PC-3 (cell line): ENCODE measurements around the gene WDR91. TPM values are rescaled to one million over a fixed set of nuclear protein-coding genes. Genes with fewer than 3 reads are reported as not detected.

Experiments
- ATAC-seq: fragments of 200-7000 bp; cut with Tn5 transposase; 2 replicates; pipeline ENCODE4 v1.9.1; 2020; ENCODE audit warnings: mild to moderate bottlenecking, moderate library complexity
- BruUV-seq: library from RNA; stranded (reverse); fragments of 400-500 nt; replicated peaks from 2 replicates; lab custom pipeline; 2021; lab: Mats Ljungman, UMichigan
- CTCF ChIA-PET: fragments of 300-600 bp; sonication (Branson Sonifier 250); formaldehyde crosslinking; loops from one replicate; lab custom pipeline; 2022; ENCODE audit warnings: antibody characterized with exemption; lab: Charles Lee
- POLR2A ChIA-PET: fragments of 300-600 bp; sonication (Branson Sonifier 250); formaldehyde crosslinking; loops from one replicate; lab custom pipeline; 2022; ENCODE audit warnings: antibody characterized with exemption; ENCODE audit not compliant: unreplicated experiment; lab: Charles Lee
- DNase-seq: peaks from one replicate; pipeline ENCODE4 v3.0.0-alpha.2; 2015
- H2AFZ ChIP-seq: fragments of 300-600 bp; sonication (generic); 2 replicates; pipeline ENCODE4 v1.6.0; 2016; ENCODE audit warnings: antibody characterized with exemption, low read length
- H3F3A ChIP-seq: fragments of 300-600 bp; sonication (generic); one replicate; pipeline ENCODE4 v1.6.0; 2017; ENCODE audit warnings: antibody characterized with exemption, low read length, control low read depth, mild to moderate bottlenecking; ENCODE audit not compliant: unreplicated experiment
- H3K27ac ChIP-seq: fragments of 300-600 bp; sonication (generic); 2 replicates; pipeline ENCODE4 v1.5.1; 2016; ENCODE audit warnings: mild to moderate bottlenecking, low read length
- H3K27me3 ChIP-seq: fragments of 300-600 bp; sonication (generic); 2 replicates; pipeline ENCODE4 v1.6.1; 2016; ENCODE audit warnings: low read length, mixed read lengths
- H3K36me3 ChIP-seq: fragments of 300-600 bp; sonication (generic); 2 replicates; pipeline ENCODE4 v1.6.1; 2016; ENCODE audit warnings: low read depth, mixed run types, low read length, mixed read lengths
- H3K4me1 ChIP-seq: fragments of 300-600 bp; sonication (generic); 2 replicates; pipeline ENCODE4 v1.5.1; 2016; ENCODE audit warnings: low read length; ENCODE audit not compliant: insufficient read depth
- H3K4me2 ChIP-seq: fragments of 300-600 bp; sonication (generic); 2 replicates; pipeline ENCODE4 v1.6.0; 2016; ENCODE audit warnings: low read length
- H3K4me3 ChIP-seq: fragments of 300-600 bp; sonication (generic); 2 replicates; pipeline ENCODE4 v1.5.1; 2016; ENCODE audit warnings: mild to moderate bottlenecking, low read length, mixed read lengths
- H3K79me2 ChIP-seq: fragments of 300-600 bp; sonication (generic); 2 replicates; pipeline ENCODE4 v1.6.1; 2017; ENCODE audit warnings: low read length, mixed read lengths
- H3K9ac ChIP-seq: fragments of 300-600 bp; sonication (generic); 2 replicates; pipeline ENCODE4 v1.6.0; 2016; ENCODE audit warnings: mild to moderate bottlenecking, low read length
- H3K9me2 ChIP-seq: fragments of 300-600 bp; sonication (generic); replicated peaks from 2 replicates; pipeline ENCODE4 v1.6.1; 2016; ENCODE audit warnings: mixed run types, low read length, mixed read lengths
- H3K9me3 ChIP-seq: fragments of 300-600 bp; sonication (generic); 2 replicates; pipeline ENCODE4 v1.6.1; 2016; ENCODE audit warnings: low read length, mixed read lengths
- H4K20me1 ChIP-seq: fragments of 300-600 bp; sonication (generic); 2 replicates; pipeline ENCODE4 v1.6.1; 2016; ENCODE audit warnings: low read length, mixed read lengths
- EZH2phosphoT487 ChIP-seq: fragments of 300-600 bp; sonication (generic); IDR thresholded peaks from 2 replicates; pipeline ENCODE4 v1.6.1; 2018; ENCODE audit warnings: mild to moderate bottlenecking, antibody characterized with exemption, low read length, borderline replicate concordance
- intact Hi-C: fragments of 100-400 bp; cut with micrococcal nuclease; formaldehyde crosslinking; loops from 2 replicates; pipeline ENCODE4 v1.9.0; 2023
- microRNA-seq: library from miRNA; unstranded; fragments of <30 nt; microRNA quantifications from one replicate; pipeline ENCODE4 v1.1.0, GENCODE V29; 2020; ENCODE audit not compliant: unreplicated experiment
- total RNA-seq: library from RNA; depleted of rRNA; stranded (reverse); fragments of >200 nt; gene quantifications from 2 replicates; pipeline ENCODE4 v1.2.3, GENCODE V29; 2014; rRNA removed

The WDR91 gene
- total RNA-seq, 1 experiment from 2014 or later: 12.3 TPM

DNA sequence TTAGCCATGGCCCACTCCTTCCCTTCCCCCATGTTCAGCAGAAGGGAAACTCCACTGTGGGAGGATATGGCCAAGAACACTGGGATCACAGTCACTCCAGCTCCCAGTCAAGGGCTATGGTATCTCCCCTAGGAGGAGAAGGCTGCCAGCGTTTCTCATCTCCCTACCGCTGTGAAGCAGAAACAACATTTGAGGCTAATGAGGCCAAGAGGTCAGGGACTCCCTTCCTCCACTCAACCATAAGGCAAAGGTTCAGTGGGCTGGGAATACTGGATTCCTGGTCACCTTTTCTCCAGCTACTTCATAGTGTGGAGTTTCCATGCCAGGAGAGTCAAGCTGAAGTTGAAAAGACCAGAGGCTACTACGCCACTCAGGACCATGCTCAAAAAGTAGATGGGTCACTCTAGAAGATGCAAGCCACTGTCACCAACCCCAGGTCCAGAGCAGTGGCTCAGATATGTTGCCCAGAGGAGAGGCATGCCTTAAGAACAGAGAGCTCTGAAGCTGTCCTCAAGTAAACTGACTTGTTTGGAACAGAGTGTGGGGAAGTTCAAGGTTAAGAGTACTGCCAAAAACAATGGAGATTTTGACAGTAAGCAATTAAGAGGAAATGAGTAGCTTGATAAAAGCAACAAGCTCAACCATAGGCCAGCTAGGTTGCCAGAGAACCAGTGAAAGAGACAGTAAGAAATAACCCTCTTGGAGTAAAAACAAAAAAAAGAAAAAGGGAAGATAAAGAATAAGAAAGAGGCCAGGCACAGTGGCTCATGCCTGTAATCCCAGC lies 67.2 kb downstream of the WDR91 start:
- POLR2A ChIA-PET: no interaction called here
- Histone ChIP-seq H3K4me1 (peaks cover 20% of the 10 kb centered on the region), H3K9me3 (no peaks in the 10 kb centered on the region), H3K4me3 (no peak overlapping the region), H3K9ac (no peak overlapping the region), H4K20me1 (no peaks in the 10 kb centered on the region), H3F3A (no peaks in the 10 kb centered on the region), H3K79me2 (no peaks in the 10 kb centered on the region), H3K36me3 (no peaks in the 10 kb centered on the region), H3K4me2 (no peak overlapping the region), H3K27ac (no peak overlapping the region), H3K9me2 (no peaks in the 10 kb centered on the region), H2AFZ (no peak overlapping the region), H3K27me3 (no peaks in the 10 kb centered on the region)
- TF ChIP-seq EZH2phosphoT487: no peak
- DNase-seq (no peak), ATAC-seq (no peak)
- intact Hi-C loops: no loop called here
- no TSS peak for BruUV-seq
- CTCF ChIA-PET: no interaction called here

Small RNA genes within 50 kb of the gene (microRNA-seq; reads per million reads assigned to microRNA genes)
- not detected for gene MIR6509

Other genes with a start within 250 kb of the WDR91 start
- gene AGBL3, start 225.0 kb downstream of the WDR91 start, total RNA-seq: 1.9 and 2.5 TPM in 2 replicates
- 0.52 TPM in 1 of 2 replicates, not detected in the other for gene TMEM140, start 63.5 kb downstream of the WDR91 start, total RNA-seq
- 48.2 and 66.8 TPM in 2 replicates for gene CYREN, start 40.8 kb downstream of the WDR91 start, total RNA-seq
- gene STRA8, start 22.3 kb upstream of the WDR91 start, total RNA-seq: not detected in 2 replicates